ENCODE data around the gene SFMBT1. TPM values are rescaled to one million over a fixed set of nuclear protein-coding genes. Genes with fewer than 3 reads are reported as not detected.

The SFMBT1 gene
- 14.3 and 15.2 TPM in 2 replicates for total RNA-seq (2021)
- Bru-seq, nascent RNA: percentile 74 among the genes with signal in this experiment
- percentile 65 among the genes with signal in this experiment for BruChase-seq, experiment 1, labeled RNA remaining after a 2-hour chase
- BruChase-seq, experiment 2, labeled RNA remaining after a 6-hour chase: percentile 62 among the genes with signal in this experiment
- long read RNA-seq, full-length matches to known transcripts: 5 of 18 reads
- long read RNA-seq, partial matches to known transcripts: 2 of 18 reads
- long read RNA-seq, other reads (novel, unspliced or antisense): 11 of 18 reads

- peak within 1 kb of the TSS; percentile 82 for H2AFZ ChIP-seq
- H3K4me1 ChIP-seq (replicated peaks; ENCODE audit: insufficient read depth): peaks cover 22% of the 10 kb centered on the region
- DNase-seq: peak in 1 of 2 experiments; percentile 54
- TF ChIP-seq EZH2 (IDR thresholded peaks at IDR 0.05; ENCODE audit: low read depth): no peak
- no peak for TF ChIP-seq CTCF (conservative IDR thresholded peaks at IDR 0.05)
- peak within 1 kb of the TSS; percentile 37; the same call in 1 of the 2 replicates for H3K27ac ChIP-seq
- CTCF ChIA-PET: no interaction called here
- no peaks in the 10 kb centered on the region for H3K9me3 ChIP-seq (ENCODE audit: insufficient read depth, low read depth)
- no peaks in the 10 kb centered on the region for H3K9me2 ChIP-seq (ENCODE audit: insufficient read depth)
- H3K4me2 ChIP-seq: peak within 1 kb of the TSS; percentile 90
- H3K79me2 ChIP-seq (ENCODE audit: low read depth): peaks cover 41% of the 10 kb centered on the region
- intact Hi-C loops (cut with micrococcal nuclease; ENCODE audit: unreplicated experiment): loop anchor here (10.0 kb wide), 1 partner anchor 111 kb away; no protein-coding TSS in a partner anchor
- peaks cover 21% of the 10 kb centered on the region; the same call in 1 of the 2 replicates for H3F3A ChIP-seq (ENCODE audit: insufficient read depth, low read depth)
- no peaks in the 10 kb centered on the region for H3K27me3 ChIP-seq (ENCODE audit: insufficient read depth, low read depth)
- POLR2A ChIA-PET (ENCODE audit: unreplicated experiment): interaction anchor here (0.6 kb wide), 2 partner anchors 134 to 1374 kb away, joined by 8 to 11 read pairs; no protein-coding TSS in a partner anchor
- H3K4me3 ChIP-seq: peak within 1 kb of the TSS; percentile 84
- BruUV-seq (replicated peaks): no TSS peak
- 0 out of 2 replicates have a peak, but pooled peaks cover 4% of the 10 kb centered on the region for H4K20me1 ChIP-seq (ENCODE audit: insufficient read depth)
- no peaks in the 10 kb centered on the region for H3K36me3 ChIP-seq (ENCODE audit: low read depth)
Measured at GRCh38 chr3:53045518-53046170, at the start of gene SFMBT1. SFMBT1 (minus strand) TSS chr3:53046073; CDS start chr3:52969128, 76,945 bp downstream.

- no peaks in the 10 kb centered on the region for H3F3A ChIP-seq (ENCODE audit: insufficient read depth, low read depth)
- H3K27ac ChIP-seq: no peak overlapping the region
- H2AFZ ChIP-seq: no peak overlapping the region
- no peak overlapping the region for H3K4me2 ChIP-seq
- no peaks in the 10 kb centered on the region for H3K36me3 ChIP-seq (ENCODE audit: low read depth)
- no TSS peak for BruUV-seq (replicated peaks)
- no peaks in the 10 kb centered on the region for H3K9me2 ChIP-seq (ENCODE audit: insufficient read depth)
- ChIA-PET POLR2A (ENCODE audit: unreplicated experiment) (no interaction called here), CTCF (no interaction called here)
- H4K20me1 ChIP-seq (ENCODE audit: insufficient read depth): no peaks in the 10 kb centered on the region
- no peak for TF ChIP-seq EZH2 (IDR thresholded peaks at IDR 0.05; ENCODE audit: low read depth)
- no peak for TF ChIP-seq CTCF (conservative IDR thresholded peaks at IDR 0.05)
- H3K4me1 ChIP-seq (replicated peaks; ENCODE audit: insufficient read depth): no peaks in the 10 kb centered on the region
- no peaks in the 10 kb centered on the region for H3K27me3 ChIP-seq (ENCODE audit: insufficient read depth, low read depth)
- no peak for DNase-seq
- no peak overlapping the region for H3K4me3 ChIP-seq
- H3K79me2 ChIP-seq (ENCODE audit: low read depth): no peaks in the 10 kb centered on the region
- intact Hi-C loops (cut with micrococcal nuclease; ENCODE audit: unreplicated experiment): no loop called here
- H3K9me3 ChIP-seq (ENCODE audit: insufficient read depth, low read depth): no peaks in the 10 kb centered on the region
Measured at GRCh38 chr3:53092942-53093341, 47.1 kb upstream of the SFMBT1 start.

- no peak for DNase-seq
- H3K36me3 ChIP-seq (ENCODE audit: low read depth): no peaks in the 10 kb centered on the region
- POLR2A ChIA-PET (ENCODE audit: unreplicated experiment): no interaction called here
Measured at GRCh38 chr3:53092216-53092615, 46.3 kb upstream of the SFMBT1 start.

More at GRCh38 chr3:53092216-53092615, 46.3 kb upstream of the SFMBT1 start:
- no TSS peak for BruUV-seq (replicated peaks)
- Histone ChIP-seq H3F3A (ENCODE audit: insufficient read depth, low read depth) (no peaks in the 10 kb centered on the region), H3K4me3 (no peak overlapping the region), H3K4me2 (no peak overlapping the region), H3K4me1 (replicated peaks; ENCODE audit: insufficient read depth) (no peaks in the 10 kb centered on the region), H4K20me1 (ENCODE audit: insufficient read depth) (no peaks in the 10 kb centered on the region), H3K27ac (no peak overlapping the region), H3K27me3 (ENCODE audit: insufficient read depth, low read depth) (no peaks in the 10 kb centered on the region), H2AFZ (no peak overlapping the region), H3K79me2 (ENCODE audit: low read depth) (no peaks in the 10 kb centered on the region), H3K9me3 (ENCODE audit: insufficient read depth, low read depth) (no peaks in the 10 kb centered on the region), H3K9me2 (ENCODE audit: insufficient read depth) (no peaks in the 10 kb centered on the region)
- TF ChIP-seq CTCF (conservative IDR thresholded peaks at IDR 0.05) (no peak), EZH2 (IDR thresholded peaks at IDR 0.05; ENCODE audit: low read depth) (no peak)
- intact Hi-C loops (cut with micrococcal nuclease; ENCODE audit: unreplicated experiment): no loop called here
- CTCF ChIA-PET: no interaction called here

Data from PC-9 (cell line).